K562 (cell line): ENCODE results near the gene RSPH9. TPM values are rescaled to one million over a fixed set of nuclear protein-coding genes. Genes with fewer than 3 reads are reported as not detected.

ENCODE experiments used
- CHD2 ChIP-seq: IDR thresholded peaks from 2 replicates; pipeline ENCODE4 v1.6.1; 2011; ENCODE audit warnings: low read depth, low read length
- DIDO1 ChIP-seq: fragments of 450-650 bp; IDR thresholded peaks from 2 replicates; pipeline ENCODE4 v1.6.1; 2016; ENCODE audit warnings: low read depth, missing biosample characterization, missing genetic modification characterization
- FOS ChIP-seq: IDR thresholded peaks from 3 replicates; pipeline ENCODE4 v1.6.1; 2011; ENCODE audit not compliant: insufficient read length; ENCODE audit errors: extremely low read depth
- GTF2F1 ChIP-seq: IDR thresholded peaks from 2 replicates; pipeline ENCODE4 v1.6.1; 2011; ENCODE audit warnings: low read depth, low read length, improper control_type of control experiment
- HDAC2 ChIP-seq: fragments of 450-650 bp; IDR thresholded peaks from 2 replicates; pipeline ENCODE4 v1.6.1; 2016; ENCODE audit warnings: mild to moderate bottlenecking
- LEF1 ChIP-seq: fragments of 450-650 bp; IDR thresholded peaks from 2 replicates; pipeline ENCODE4 v1.6.1; 2016; ENCODE audit warnings: mild to moderate bottlenecking
- MCM7 ChIP-seq, 2 experiments: fragments of 450-650 bp; IDR thresholded peaks; 2 replicates each; pipeline ENCODE4 v1.6.1; 2016 to 2018
- NCOA6 ChIP-seq: fragments of 450-650 bp; IDR thresholded peaks from 2 replicates; pipeline ENCODE4 v1.6.1; 2017; ENCODE audit warnings: mild to moderate bottlenecking
- NEUROD1 ChIP-seq: fragments of 150-350 bp; IDR thresholded peaks from 2 replicates; pipeline ENCODE4 v1.6.1; 2014; ENCODE audit warnings: borderline replicate concordance, low read length, low read depth; ENCODE audit not compliant: partially characterized antibody
- PHF21A ChIP-seq: fragments of 450-650 bp; IDR thresholded peaks from 2 replicates; pipeline ENCODE4 v1.6.1; 2017; ENCODE audit warnings: low read depth, borderline replicate concordance
- PHTF2 ChIP-seq: fragments of 250-450 bp; sonication (Bioruptor Pico); IDR thresholded peaks from 2 replicates; pipeline ENCODE4 v1.5.0; 2021; ENCODE audit warnings: mild to moderate bottlenecking
- RBM25 ChIP-seq: fragments of 200-400 bp; formaldehyde crosslinking; IDR thresholded peaks from 2 replicates; pipeline ENCODE4 v1.6.1; 2018; ENCODE audit warnings: low read length, low read depth, moderate library complexity; ENCODE audit not compliant: severe bottlenecking
- SIX5 ChIP-seq, 2 experiments: IDR thresholded peaks; 2 replicates each; pipeline ENCODE4 v1.6.1; 2011; ENCODE audit warnings: low read length in 2 of 2, borderline replicate concordance in 1 of 2, low read depth in 1 of 2, mild to moderate bottlenecking in 1 of 2, moderate library complexity in 1 of 2; ENCODE audit not compliant: insufficient read depth in 1 of 2
- SMC3 ChIP-seq: conservative IDR thresholded peaks from 2 replicates; pipeline ENCODE4 v1.6.1; 2011; ENCODE audit warnings: low read depth, low read length, improper control_type of control experiment; ENCODE audit not compliant: insufficient read depth
- ZFX ChIP-seq: sonication (generic); formaldehyde crosslinking; IDR thresholded peaks from 2 replicates; pipeline ENCODE4 v1.8.0; 2022; ENCODE audit warnings: mild to moderate bottlenecking, missing genetic modification reagents, moderate library complexity
- ZNF12 ChIP-seq: sonication (generic); formaldehyde crosslinking; IDR thresholded peaks from 2 replicates; pipeline ENCODE4 v1.4.0; 2020; ENCODE audit warnings: mild to moderate bottlenecking, missing genetic modification reagents
- ZNF263 ChIP-seq: sonication (generic); formaldehyde crosslinking; IDR thresholded peaks from 2 replicates; pipeline ENCODE4 v1.8.0; 2022; ENCODE audit warnings: mild to moderate bottlenecking, missing genetic modification reagents, borderline replicate concordance
- ZNF41 ChIP-seq: fragments of 250-450 bp; sonication (Bioruptor Pico); conservative IDR thresholded peaks from 2 replicates; pipeline ENCODE4 v1.4.0; 2020; ENCODE audit warnings: mild to moderate bottlenecking
- polyA plus RNA-seq, 8 experiments: library from polyadenylated mRNA; depleted of rRNA in 4 of 8; stranded (reverse) in 5 of 8; unstranded in 3 of 8; fragments of >200 nt; fragmentation: Nextera tagmentation in 2 of 8; fragmentation: Illumina TruSeq in 1 of 8; extraction: Ambion mirVana in 2 of 8; extraction: Trizol in 1 of 8; gene quantifications; 2 replicates each; pipeline versions ENCODE4 v1.2.1 to v1.2.3, GENCODE V29; 2011 to 2014; ENCODE audit warnings: inconsistent platforms in 1 of 8, missing spikeins in 1 of 8
- total RNA-seq, 7 experiments: library from RNA; depleted of rRNA in 6 of 7; stranded (reverse); fragments of >200 nt in 6 of 7; fragmentation: Illumina TruSeq in 2 of 7; extraction: Trizol in 2 of 7; gene quantifications; 2 replicates each; pipeline versions ENCODE4 v1.2.1 to v1.2.3, GENCODE V29; 2011 to 2021; ENCODE audit warnings: low replicate concordance in 1 of 7
- TF ChIP-seq, protein P1 (sequence below): fragments of 200-400 bp; formaldehyde crosslinking; IDR thresholded peaks from 2 replicates; pipeline ENCODE4 v1.6.1; 2017; ENCODE audit warnings: mild to moderate bottlenecking, low read depth, low read length, moderate library complexity
- TF ChIP-seq, protein P2 (sequence below): fragments of 450-650 bp; IDR thresholded peaks from 2 replicates; pipeline ENCODE4 v1.6.1; 2018; ENCODE audit warnings: mild to moderate bottlenecking, low read depth; ENCODE audit not compliant: partially characterized antibody
- TF ChIP-seq, protein P3 (sequence below): fragments of 250-450 bp; sonication (Bioruptor Pico); IDR thresholded peaks from 2 replicates; pipeline ENCODE4 v1.4.0; 2020; ENCODE audit warnings: mild to moderate bottlenecking
- TF ChIP-seq, protein P4 (sequence below): sonication (generic); formaldehyde crosslinking; IDR thresholded peaks from 2 replicates; pipeline ENCODE4 v1.8.0; 2022; ENCODE audit warnings: missing genetic modification reagents, mild to moderate bottlenecking, moderate library complexity, borderline replicate concordance

Gene RSPH9
- total and polyA plus RNA-seq, 9 of the 15 experiments (the other 6 are each of a cell fraction or from before 2014, with no cell fraction given) = 0.05 to 0.60 (median 0.39) TPM; not detected in 6

DNA sequence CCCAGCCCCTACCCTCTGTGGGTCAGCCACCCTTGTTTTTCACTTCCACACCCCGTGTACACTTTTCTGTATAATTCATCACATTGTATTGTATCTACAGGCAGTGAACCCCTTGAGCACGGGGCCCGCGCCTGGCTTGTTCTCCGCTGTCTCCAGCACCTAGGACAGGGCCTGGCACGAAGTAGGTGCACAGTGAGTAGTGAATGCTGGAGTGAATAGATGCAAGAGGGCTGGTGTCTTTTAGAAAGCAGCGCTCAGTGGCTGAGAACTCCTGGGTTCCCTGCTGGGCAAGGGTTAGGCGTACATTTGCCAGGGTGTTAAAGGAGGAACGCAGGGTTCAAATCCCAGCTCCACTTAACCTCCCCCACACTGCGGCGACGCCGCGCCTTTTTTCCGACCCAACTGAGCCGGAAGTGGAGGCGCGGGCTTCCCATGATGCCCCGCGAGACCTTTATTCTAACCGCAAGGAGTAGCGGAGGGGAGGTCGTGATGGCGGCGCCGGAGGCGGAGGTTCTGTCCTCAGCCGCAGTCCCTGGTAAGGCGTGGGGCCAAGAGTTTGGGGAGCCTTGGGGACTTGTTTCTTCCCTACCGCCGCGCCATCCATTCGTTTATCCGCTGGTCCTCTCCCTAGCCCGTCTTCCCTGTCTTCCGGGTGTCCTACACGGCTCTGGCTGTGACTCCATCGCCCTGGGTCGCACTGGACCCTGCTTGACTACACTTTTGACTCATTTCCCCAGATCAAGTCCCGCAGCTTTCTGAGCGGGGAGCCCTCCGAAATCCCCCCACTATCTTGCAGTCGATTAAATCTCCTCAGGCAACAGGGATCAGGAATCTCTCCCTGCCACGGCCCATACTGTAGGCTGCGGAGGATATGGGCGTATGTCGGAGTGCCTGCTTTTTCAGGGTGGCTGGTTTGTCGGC, 9.2 kb upstream of the RSPH9 start, which contains the start of gene MAD2L1BP (continued):
- TF ChIP-seq, protein P1, sequence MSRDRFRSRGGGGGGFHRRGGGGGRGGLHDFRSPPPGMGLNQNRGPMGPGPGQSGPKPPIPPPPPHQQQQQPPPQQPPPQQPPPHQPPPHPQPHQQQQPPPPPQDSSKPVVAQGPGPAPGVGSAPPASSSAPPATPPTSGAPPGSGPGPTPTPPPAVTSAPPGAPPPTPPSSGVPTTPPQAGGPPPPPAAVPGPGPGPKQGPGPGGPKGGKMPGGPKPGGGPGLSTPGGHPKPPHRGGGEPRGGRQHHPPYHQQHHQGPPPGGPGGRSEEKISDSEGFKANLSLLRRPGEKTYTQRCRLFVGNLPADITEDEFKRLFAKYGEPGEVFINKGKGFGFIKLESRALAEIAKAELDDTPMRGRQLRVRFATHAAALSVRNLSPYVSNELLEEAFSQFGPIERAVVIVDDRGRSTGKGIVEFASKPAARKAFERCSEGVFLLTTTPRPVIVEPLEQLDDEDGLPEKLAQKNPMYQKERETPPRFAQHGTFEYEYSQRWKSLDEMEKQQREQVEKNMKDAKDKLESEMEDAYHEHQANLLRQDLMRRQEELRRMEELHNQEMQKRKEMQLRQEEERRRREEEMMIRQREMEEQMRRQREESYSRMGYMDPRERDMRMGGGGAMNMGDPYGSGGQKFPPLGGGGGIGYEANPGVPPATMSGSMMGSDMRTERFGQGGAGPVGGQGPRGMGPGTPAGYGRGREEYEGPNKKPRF = no peak
- TF ChIP-seq PHTF2 (CRISPR knock-in tag) (no peak), MCM7 (IDR thresholded peaks at IDR 0.05) (peak in 1 of 2 experiments; percentile 51; a peak in 1 of 4 replicates), HDAC2 (peak; percentile 98), NEUROD1 (peak; percentile 52), FOS (no peak), LEF1 (peak; percentile 45; the same call in 1 of the 2 replicates), NCOA6 (no peak), GTF2F1 (0 out of 2 replicates have a peak, but pooled peaks have one; percentile 75), SMC3 (no peak), PHF21A (no peak; the same call in 1 of the 2 replicates), CHD2 (peak; percentile 58), ZNF41 (CRISPR knock-in tag) (no peak), ZNF263 (CRISPR knock-in tag) (peak; percentile 22; the same call in 1 of the 2 replicates), DIDO1 (0 out of 2 replicates have a peak, but pooled peaks have one; percentile 68), RBM25 (peak; percentile 66), ZFX (CRISPR knock-in tag) (no peak), ZNF12 (CRISPR knock-in tag) (peak; percentile 69; the same call in 1 of the 2 replicates), SIX5 (IDR thresholded peaks at IDR 0.05; ENCODE audit: borderline replicate concordance in 1 of 2, insufficient read depth in 1 of 2, low read depth in 1 of 2, low read length in 2 of 2) (no peak)
- TF ChIP-seq, protein P2, sequence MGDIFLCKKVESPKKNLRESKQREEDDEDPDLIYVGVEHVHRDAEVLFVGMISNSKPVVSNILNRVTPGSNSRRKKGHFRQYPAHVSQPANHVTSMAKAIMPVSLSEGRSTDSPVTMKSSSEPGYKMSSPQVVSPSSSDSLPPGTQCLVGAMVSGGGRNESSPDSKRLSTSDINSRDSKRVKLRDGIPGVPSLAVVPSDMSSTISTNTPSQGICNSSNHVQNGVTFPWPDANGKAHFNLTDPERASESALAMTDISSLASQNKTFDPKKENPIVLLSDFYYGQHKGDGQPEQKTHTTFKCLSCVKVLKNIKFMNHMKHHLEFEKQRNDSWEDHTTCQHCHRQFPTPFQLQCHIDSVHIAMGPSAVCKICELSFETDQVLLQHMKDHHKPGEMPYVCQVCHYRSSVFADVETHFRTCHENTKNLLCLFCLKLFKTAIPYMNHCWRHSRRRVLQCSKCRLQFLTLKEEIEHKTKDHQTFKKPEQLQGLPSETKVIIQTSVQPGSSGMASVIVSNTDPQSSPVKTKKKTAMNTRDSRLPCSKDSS = no peak
- TF ChIP-seq, protein P3, sequence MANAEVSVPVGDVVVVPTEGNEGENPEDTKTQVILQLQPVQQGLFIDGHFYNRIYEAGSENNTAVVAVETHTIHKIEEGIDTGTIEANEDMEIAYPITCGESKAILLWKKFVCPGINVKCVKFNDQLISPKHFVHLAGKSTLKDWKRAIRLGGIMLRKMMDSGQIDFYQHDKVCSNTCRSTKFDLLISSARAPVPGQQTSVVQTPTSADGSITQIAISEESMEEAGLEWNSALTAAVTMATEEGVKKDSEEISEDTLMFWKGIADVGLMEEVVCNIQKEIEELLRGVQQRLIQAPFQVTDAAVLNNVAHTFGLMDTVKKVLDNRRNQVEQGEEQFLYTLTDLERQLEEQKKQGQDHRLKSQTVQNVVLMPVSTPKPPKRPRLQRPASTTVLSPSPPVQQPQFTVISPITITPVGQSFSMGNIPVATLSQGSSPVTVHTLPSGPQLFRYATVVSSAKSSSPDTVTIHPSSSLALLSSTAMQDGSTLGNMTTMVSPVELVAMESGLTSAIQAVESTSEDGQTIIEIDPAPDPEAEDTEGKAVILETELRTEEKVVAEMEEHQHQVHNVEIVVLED (CRISPR knock-in tag) = no peak; the same call in 1 of the 2 replicates
- TF ChIP-seq, protein P4, sequence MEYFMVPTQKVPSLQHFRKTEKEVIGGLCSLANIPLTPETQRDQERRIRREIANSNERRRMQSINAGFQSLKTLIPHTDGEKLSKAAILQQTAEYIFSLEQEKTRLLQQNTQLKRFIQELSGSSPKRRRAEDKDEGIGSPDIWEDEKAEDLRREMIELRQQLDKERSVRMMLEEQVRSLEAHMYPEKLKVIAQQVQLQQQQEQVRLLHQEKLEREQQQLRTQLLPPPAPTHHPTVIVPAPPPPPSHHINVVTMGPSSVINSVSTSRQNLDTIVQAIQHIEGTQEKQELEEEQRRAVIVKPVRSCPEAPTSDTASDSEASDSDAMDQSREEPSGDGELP (CRISPR knock-in tag) = peak; percentile 59; the same call in 1 of the 2 replicates
